Upper lobe of left lung (tissue), 6 donors: Measurements from ENCODE around the gene ZNF839. TPM values are rescaled to one million over a fixed set of nuclear protein-coding genes. Genes with fewer than 3 reads are reported as not detected.

Source experiments
- ATAC-seq, 2 donors: fragments of 200-7000 bp; cut with Tn5 transposase; one replicate each; pipeline ENCODE4 v1.9.1; 2022; ENCODE audit warnings: mild to moderate bottlenecking in 2 of 2, moderate library complexity in 2 of 2; ENCODE audit not compliant: low FRiP score in 2 of 2
- DNase-seq, 2 donors: peaks; one replicate each; pipeline ENCODE4 v3.0.0-alpha.2; 2019 to 2020
- H3K27ac ChIP-seq, 4 donors: fragments of 200-600 bp; sonication (generic); one replicate each; pipeline ENCODE4 v1.5.1; 2016 to 2019
- H3K27me3 ChIP-seq, 4 donors: fragments of 200-600 bp; sonication (generic); one replicate each; pipeline ENCODE4 v1.5.1; 2017 to 2019
- H3K36me3 ChIP-seq, 4 donors: fragments of 200-600 bp; sonication (generic); one replicate each; pipeline ENCODE4 v1.5.1; 2016 to 2019
- H3K4me1 ChIP-seq, 4 donors: fragments of 200-600 bp; sonication (generic); one replicate each; pipeline ENCODE4 v1.5.1; 2018 to 2019
- H3K4me3 ChIP-seq, 4 donors: fragments of 200-600 bp; sonication (generic); one replicate each; pipeline ENCODE4 v1.5.1; 2017 to 2019; ENCODE audit warnings: mild to moderate bottlenecking in 2 of 4, moderate library complexity in 1 of 4
- H3K9me3 ChIP-seq, 4 donors: fragments of 200-600 bp; sonication (generic); one replicate each; pipeline ENCODE4 v1.5.1; 2018 to 2019
- EP300 ChIP-seq, 4 donors: sonication (generic); formaldehyde crosslinking; IDR thresholded peaks; one replicate each; pipeline ENCODE4 v1.5.1; 2017; ENCODE audit warnings: antibody characterized with exemption in 4 of 4, control low read depth in 2 of 4
- POLR2A ChIP-seq, 4 donors: fragments of 450-650 bp; IDR thresholded peaks; one replicate each; pipeline ENCODE4 v1.5.1; 2016 to 2017; ENCODE audit warnings: antibody characterized with exemption in 4 of 4, mild to moderate bottlenecking in 2 of 4
- POLR2AphosphoS5 ChIP-seq, 2 donors: sonication (generic); formaldehyde crosslinking; IDR thresholded peaks; one replicate each; pipeline ENCODE4 v1.5.1; 2017; ENCODE audit warnings: antibody characterized with exemption in 2 of 2
- WGBS, 2 donors: methylation state at CpG; one replicate each; pipeline ENCODE4 v1.1.5; 2017 to 2018; 5-methylcytosine and 5-hydroxymethylcytosine counted together
- total RNA-seq, 6 donors: library from RNA; depleted of rRNA in 4 of 6; stranded (reverse); fragments of >200 nt in 4 of 6; gene quantifications; one replicate each; pipeline versions ENCODE4 v1.1.0 to v1.2.1, GENCODE V29; 2016 to 2021
- TF ChIP-seq, protein P1 (sequence below), 6 experiments: fragments of 450-650 bp in 4 of 6; fragments of 200-600 bp in 2 of 6; sonication (generic) in 2 of 6; IDR thresholded peaks; one replicate each; pipeline ENCODE4 v1.5.1; 2016 to 2019; ENCODE audit warnings: antibody characterized with exemption in 6 of 6
- donor health status: DM: no; HTN: no; CAD: no; lungs with moderate emphysema.
- donor health status: DM: no; HTN: yes; CAD: no; lungs with severe emphysema.

Gene ZNF839
- total RNA-seq, 6 donors from 2014 or later = 8.7 to 37.7 (median 14.1) TPM

DNA sequence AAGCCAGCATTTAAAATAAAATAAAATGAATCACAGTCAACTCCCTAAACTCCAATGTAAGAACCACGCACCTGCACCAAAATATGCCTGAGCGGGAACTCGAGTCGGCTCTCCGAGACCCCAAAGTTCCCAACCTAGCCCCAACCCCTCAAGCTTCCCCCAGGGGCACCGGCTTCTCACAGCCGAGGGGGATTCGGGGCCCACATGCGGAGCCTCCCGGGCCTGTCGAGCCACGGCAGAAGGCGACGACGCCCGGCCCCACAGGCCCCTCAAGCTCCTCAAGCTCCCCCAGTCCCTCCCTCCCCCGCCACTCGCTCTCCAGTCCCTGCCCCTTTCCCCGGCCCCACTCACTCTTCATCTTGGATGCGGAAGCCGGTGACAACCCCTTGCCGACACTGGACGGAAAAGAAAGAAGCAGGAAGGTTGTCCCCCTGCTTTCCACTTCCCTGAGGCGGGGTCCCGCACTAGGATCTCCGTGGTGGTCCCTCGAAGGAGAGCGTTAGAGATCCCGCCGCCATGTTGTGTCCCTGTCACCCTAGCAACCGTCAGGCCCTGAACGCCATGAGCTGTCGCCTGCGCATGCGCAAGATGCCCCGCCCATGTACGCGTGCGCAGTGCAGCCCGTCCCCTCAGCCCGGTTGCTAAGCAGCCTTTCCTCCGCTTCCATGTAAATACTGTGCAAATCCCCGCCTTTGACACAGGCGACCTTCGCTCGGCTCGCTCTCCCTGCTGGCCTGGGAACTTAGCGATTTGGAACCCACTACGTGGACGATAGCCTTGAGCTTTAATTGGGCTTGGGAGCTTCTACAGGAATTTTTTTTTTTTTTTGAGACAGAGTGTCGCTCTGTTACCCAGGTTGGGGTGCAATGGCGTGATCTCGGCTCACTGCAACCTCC is 14.7 kb upstream of the ZNF839 start, which contains the start of gene MOK:
Gene MOK (minus strand): TSS at position 554 of the 896 bp plus-strand sequence. CDS start 196 bp downstream, at position 358.
- WGBS, 2 donors = 1% methylated on average over 24 to 45 of the region's 53 CpGs
- TF ChIP-seq POLR2A (IDR thresholded peaks at IDR 0.05) (peak in 2 of 4 donors; percentile 10 to 38), POLR2AphosphoS5 (IDR thresholded peaks at IDR 0.05) (peak; percentile 26 to 75), EP300 (IDR thresholded peaks at IDR 0.05) (no peak)
- H3K9me3 ChIP-seq = no peaks in the 10 kb centered on the region
- H3K4me1 ChIP-seq = peaks cover 5 to 14% (median 9%) of the 10 kb centered on the region in 4 donors
- H3K27me3 ChIP-seq = no peaks in the 10 kb centered on the region
- DNase-seq (peak; percentile 95 to 100), ATAC-seq (peak; percentile 97 to 99)
- H3K27ac ChIP-seq = peak within 1 kb of the TSS; percentile 5 to 82 (median 64)
- H3K36me3 ChIP-seq = no peaks in the 10 kb centered on the region
- peak within 1 kb of the TSS; percentile 64 to 93 (median 84) for H3K4me3 ChIP-seq

DNA sequence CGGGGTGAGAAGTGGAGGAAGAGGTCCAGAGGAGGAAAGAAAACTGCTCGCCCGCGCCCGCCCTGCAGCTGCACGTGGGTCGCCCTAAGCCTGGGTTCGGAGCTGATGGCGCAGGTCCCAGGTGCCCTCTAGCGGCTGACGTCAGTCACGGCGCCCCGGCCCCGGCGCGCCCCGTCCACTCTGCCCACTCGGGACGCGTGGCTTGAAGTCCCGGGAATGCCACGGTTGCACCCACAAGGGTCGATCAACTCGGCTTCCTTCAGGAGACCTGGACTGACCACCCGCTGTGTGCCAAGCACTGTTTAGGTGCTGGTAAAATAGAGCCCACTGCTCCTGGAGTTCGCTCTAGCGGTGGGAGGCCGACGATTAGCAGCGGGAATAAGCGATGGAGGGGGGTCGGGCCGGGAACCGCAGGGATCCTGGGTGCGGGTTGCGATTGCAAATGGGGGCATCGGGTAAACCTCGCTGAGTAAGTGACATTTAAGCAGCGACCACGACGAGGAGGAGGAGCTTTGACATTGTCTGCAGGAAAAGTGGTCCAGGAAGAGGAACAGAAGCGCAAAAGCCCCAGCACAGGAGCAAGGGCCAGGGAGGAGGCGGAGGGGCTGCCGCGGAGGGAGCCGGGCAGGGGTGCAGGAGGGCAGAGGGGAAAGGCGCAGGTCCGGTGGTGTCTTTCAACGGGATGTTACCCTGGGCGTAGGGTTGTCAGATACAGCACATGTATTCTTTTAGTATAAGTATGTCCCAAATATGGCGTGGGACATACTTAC is 5.1 kb upstream of the ZNF839 start:
- Histone ChIP-seq H3K4me3 (peak overlapping the region; percentile 34 to 63 (median 46)), H3K27ac (peak overlapping the region in 2 of 4 donors; percentile 19 to 26), H3K27me3 (no peaks in the 10 kb centered on the region), H3K9me3 (no peaks in the 10 kb centered on the region), H3K4me1 (peaks cover 26 to 38% (median 32%) of the 10 kb centered on the region in 4 donors), H3K36me3 (no peaks in the 10 kb centered on the region)
- WGBS, 2 donors = 6 to 7% methylated on average over 49 to 51 of the region's 52 CpGs
- DNase-seq = peak; percentile 91 to 97
- TF ChIP-seq, protein P1, sequence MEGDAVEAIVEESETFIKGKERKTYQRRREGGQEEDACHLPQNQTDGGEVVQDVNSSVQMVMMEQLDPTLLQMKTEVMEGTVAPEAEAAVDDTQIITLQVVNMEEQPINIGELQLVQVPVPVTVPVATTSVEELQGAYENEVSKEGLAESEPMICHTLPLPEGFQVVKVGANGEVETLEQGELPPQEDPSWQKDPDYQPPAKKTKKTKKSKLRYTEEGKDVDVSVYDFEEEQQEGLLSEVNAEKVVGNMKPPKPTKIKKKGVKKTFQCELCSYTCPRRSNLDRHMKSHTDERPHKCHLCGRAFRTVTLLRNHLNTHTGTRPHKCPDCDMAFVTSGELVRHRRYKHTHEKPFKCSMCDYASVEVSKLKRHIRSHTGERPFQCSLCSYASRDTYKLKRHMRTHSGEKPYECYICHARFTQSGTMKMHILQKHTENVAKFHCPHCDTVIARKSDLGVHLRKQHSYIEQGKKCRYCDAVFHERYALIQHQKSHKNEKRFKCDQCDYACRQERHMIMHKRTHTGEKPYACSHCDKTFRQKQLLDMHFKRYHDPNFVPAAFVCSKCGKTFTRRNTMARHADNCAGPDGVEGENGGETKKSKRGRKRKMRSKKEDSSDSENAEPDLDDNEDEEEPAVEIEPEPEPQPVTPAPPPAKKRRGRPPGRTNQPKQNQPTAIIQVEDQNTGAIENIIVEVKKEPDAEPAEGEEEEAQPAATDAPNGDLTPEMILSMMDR (IDR thresholded peaks at IDR 0.05) = peak; percentile 94 to 97 (median 96)
- TF ChIP-seq POLR2A (IDR thresholded peaks at IDR 0.05) = no peak
- peak in 1 of 2 donors; percentile 25 for TF ChIP-seq POLR2AphosphoS5 (IDR thresholded peaks at IDR 0.05)
- peak; percentile 90 to 91 for ATAC-seq

DNA sequence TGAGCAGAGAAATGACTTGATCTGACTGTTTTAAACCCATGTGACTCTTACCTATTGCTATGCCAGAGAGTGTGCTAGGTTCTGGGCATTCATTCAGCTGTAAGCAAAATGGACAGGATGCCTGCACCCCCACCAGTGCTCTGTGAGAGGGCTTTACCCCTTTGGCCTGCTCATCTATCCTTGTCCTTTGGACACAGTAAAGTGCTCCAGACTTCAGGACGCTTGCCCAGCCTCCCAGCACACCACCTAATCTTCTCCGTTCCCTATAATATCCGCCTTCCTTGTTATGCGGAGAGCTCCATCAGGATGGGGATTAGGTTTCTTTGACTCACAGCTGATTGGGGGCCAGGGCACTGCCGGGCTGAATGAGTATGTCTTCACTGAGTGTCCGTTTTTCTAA is 4.4 kb upstream of the ZNF839 start:
- DNase-seq = no peak
- no peaks in the 10 kb centered on the region for H3K27me3 ChIP-seq
- 88 to 95% methylated on average over 6 of the region's 6 CpGs for WGBS, 2 donors
- H3K4me3 ChIP-seq = peak overlapping the region in 1 of 4 donors; percentile 63
- peaks cover 27 to 39% (median 32%) of the 10 kb centered on the region in 4 donors for H3K4me1 ChIP-seq
- TF ChIP-seq, protein P1 (IDR thresholded peaks at IDR 0.05) = no peak
- TF ChIP-seq POLR2AphosphoS5 (IDR thresholded peaks at IDR 0.05) = no peak
- no peak for TF ChIP-seq POLR2A (IDR thresholded peaks at IDR 0.05)
- no peak for TF ChIP-seq EP300 (IDR thresholded peaks at IDR 0.05)
- no peak overlapping the region for H3K27ac ChIP-seq
- H3K9me3 ChIP-seq = no peaks in the 10 kb centered on the region
- no peak for ATAC-seq
- H3K36me3 ChIP-seq = no peaks in the 10 kb centered on the region

DNA sequence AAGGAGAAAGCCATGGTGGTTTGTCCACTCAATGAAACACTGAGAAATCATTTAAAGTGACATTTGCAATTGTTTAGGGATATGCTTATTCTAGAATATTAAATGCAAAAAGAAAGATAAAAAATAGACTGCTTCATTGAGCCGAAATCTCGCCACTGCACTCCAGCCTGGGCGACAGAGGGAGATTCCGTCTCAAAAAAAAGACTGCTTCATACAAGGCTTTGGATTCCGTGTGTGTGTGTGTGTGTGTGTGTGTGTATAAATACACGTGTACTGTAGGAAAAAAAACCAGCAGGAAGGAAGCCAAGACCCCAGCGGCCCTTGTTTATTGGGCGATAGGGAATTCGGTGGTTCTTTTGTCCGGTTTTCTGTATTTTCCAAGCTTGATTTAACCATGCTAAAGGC is 3.2 kb upstream of the ZNF839 start:
- ATAC-seq = no peak
- Histone ChIP-seq H3K9me3 (no peaks in the 10 kb centered on the region), H3K36me3 (no peaks in the 10 kb centered on the region), H3K27me3 (no peaks in the 10 kb centered on the region), H3K4me1 (peaks cover 35 to 50% (median 40%) of the 10 kb centered on the region in 4 donors), H3K4me3 (peak overlapping the region in 3 of 4 donors; percentile 45 to 66 (median 56)), H3K27ac (peak overlapping the region; percentile 72 to 87 (median 78))
- TF ChIP-seq POLR2AphosphoS5 (IDR thresholded peaks at IDR 0.05) (no peak), POLR2A (IDR thresholded peaks at IDR 0.05) (no peak), EP300 (IDR thresholded peaks at IDR 0.05) (no peak)
- TF ChIP-seq, protein P1 (IDR thresholded peaks at IDR 0.05) = no peak
- WGBS, 2 donors = 1 to 3% methylated on average over 10 of the region's 10 CpGs
- no peak for DNase-seq
